Endodermal cell (in vitro differentiated cells): Measurements from ENCODE around the gene WWC2. TPM values are rescaled to one million over a fixed set of nuclear protein-coding genes. Genes with fewer than 3 reads are reported as not detected.

Source experiments
- DNase-seq: peaks from one replicate; pipeline ENCODE4 v3.0.0-alpha.2; 2017
- H3K27ac ChIP-seq: 2 replicates; pipeline ENCODE4 v1.5.1; 2013; ENCODE audit warnings: mild to moderate bottlenecking, low read depth, low read length, moderate library complexity
- H3K27me3 ChIP-seq: 2 replicates; pipeline ENCODE4 v1.6.1; 2013; ENCODE audit warnings: mild to moderate bottlenecking, low read length, moderate library complexity; ENCODE audit not compliant: insufficient read depth, control insufficient read depth, poor library complexity, severe bottlenecking
- H3K36me3 ChIP-seq: 2 replicates; pipeline ENCODE4 v1.7.0; 2013; ENCODE audit warnings: mild to moderate bottlenecking, low read length, moderate library complexity; ENCODE audit not compliant: control insufficient read depth, insufficient read depth
- H3K4me1 ChIP-seq: one replicate; pipeline ENCODE4 v1.7.0; 2013; ENCODE audit warnings: low read length; ENCODE audit not compliant: control insufficient read depth, insufficient read depth
- H3K4me3 ChIP-seq: 2 replicates; pipeline ENCODE4 v1.5.1; 2013; ENCODE audit warnings: mild to moderate bottlenecking, low read length, moderate library complexity
- H3K9ac ChIP-seq: 2 replicates; pipeline ENCODE4 v1.6.1; 2013; ENCODE audit warnings: mild to moderate bottlenecking, low read length, moderate library complexity; ENCODE audit not compliant: poor library complexity, severe bottlenecking; ENCODE audit errors: extremely low read depth
- H3K9me3 ChIP-seq: 2 replicates; pipeline ENCODE4 v1.6.1; 2013; ENCODE audit warnings: mild to moderate bottlenecking, low read length, moderate library complexity; ENCODE audit not compliant: control insufficient read depth
- H3K27ac Mint-ChIP-seq: 2 replicates; pipeline ENCODE4 v1.8.0; 2020; ENCODE audit warnings: mixed read lengths
- H3K27me3 Mint-ChIP-seq: 2 replicates; pipeline ENCODE4 v1.8.0; 2021; ENCODE audit warnings: mild to moderate bottlenecking, mixed read lengths; ENCODE audit not compliant: insufficient read depth
- H3K36me3 Mint-ChIP-seq: 2 replicates; pipeline ENCODE4 v1.8.0; 2020; ENCODE audit warnings: low read depth, mixed read lengths
- H3K4me1 Mint-ChIP-seq: 2 replicates; pipeline ENCODE4 v1.8.0; 2020; ENCODE audit warnings: mixed read lengths
- H3K4me3 Mint-ChIP-seq: 2 replicates; pipeline ENCODE4 v1.8.0; 2020; ENCODE audit warnings: mild to moderate bottlenecking, moderate library complexity, mixed read lengths
- H3K9me3 Mint-ChIP-seq: 2 replicates; pipeline ENCODE4 v1.8.0; 2020; ENCODE audit warnings: mild to moderate bottlenecking, mixed read lengths
- CTCF ChIP-seq: fragments of 200-600 bp; sonication (generic); conservative IDR thresholded peaks from 2 replicates; pipeline ENCODE4 v1.5.0; 2021; ENCODE audit warnings: antibody characterized with exemption, mild to moderate bottlenecking
- WGBS, 2 experiments: methylation state at CpG; one replicate each; pipeline versions ENCODE4 v1.1.5 to v1.1.7; 2013; ENCODE audit warnings: missing lambda C conversion rate in 2 of 2, mixed read lengths in 1 of 2; ENCODE audit not compliant: insufficient coverage in 1 of 2, insufficient read length in 1 of 2; 5-methylcytosine and 5-hydroxymethylcytosine counted together
- total RNA-seq, 2 donors: library from RNA; stranded (reverse); fragmentation: NEBNext Ultra II Directional in 1 of 2; extraction: Animal tissue kit (Norgen Biotek cat#: 25700) in 1 of 2; gene quantifications; 2 replicates in 1 of 2; 3 replicates in 1 of 2; pipeline ENCODE4 v1.2.1, GENCODE V29; 2021

WWC2 gene
- total RNA-seq, 2 donors from 2014 or later: 98.2 to 108 TPM

- peaks cover 3% of the 10 kb centered on the region for H3K27me3 Mint-ChIP-seq
- Histone ChIP-seq H3K36me3 (no peaks in the 10 kb centered on the region), H3K4me3 (no peak overlapping the region), H3K9me3 (no peaks in the 10 kb centered on the region), H3K27me3 (no peaks in the 10 kb centered on the region), H3K9ac (no peak overlapping the region), H3K27ac (no peak overlapping the region), H3K4me1 (peaks cover 8% of the 10 kb centered on the region)
- H3K36me3 Mint-ChIP-seq: no peaks in the 10 kb centered on the region
- H3K4me3 Mint-ChIP-seq: no peak overlapping the region
- 89 to 92% methylated on average over 9 of the region's 9 CpGs for WGBS, 2 experiments
- TF ChIP-seq CTCF: no peak
- DNase-seq: no peak
- H3K9me3 Mint-ChIP-seq: no peaks in the 10 kb centered on the region
- H3K4me1 Mint-ChIP-seq: peaks cover 20% of the 10 kb centered on the region
- H3K27ac Mint-ChIP-seq: no peak overlapping the region
These were observed 255.2 kb downstream of the WWC2 start for GRCh38 chr4:183354219-183354618.

- no peaks in the 10 kb centered on the region for H3K9me3 Mint-ChIP-seq
- 85 to 95% methylated on average over 4 of the region's 4 CpGs for WGBS, 2 experiments
- H3K4me1 Mint-ChIP-seq: peaks cover 21% of the 10 kb centered on the region
- no peak overlapping the region for H3K4me3 Mint-ChIP-seq
- no peak overlapping the region for H3K27ac Mint-ChIP-seq
- H3K36me3 Mint-ChIP-seq: no peaks in the 10 kb centered on the region
- Histone ChIP-seq H3K9me3 (no peaks in the 10 kb centered on the region), H3K27ac (no peak overlapping the region), H3K9ac (no peak overlapping the region), H3K27me3 (no peaks in the 10 kb centered on the region), H3K4me3 (no peak overlapping the region), H3K4me1 (peaks cover 8% of the 10 kb centered on the region), H3K36me3 (no peaks in the 10 kb centered on the region)
- DNase-seq: no peak
- no peak for TF ChIP-seq CTCF
- H3K27me3 Mint-ChIP-seq: peaks cover 1% of the 10 kb centered on the region
These were observed 256.3 kb downstream of the WWC2 start for GRCh38 chr4:183355405-183355804.

GRCh38 chr4:183356173-183356830 lies 257.2 kb downstream of the WWC2 start:
- Histone ChIP-seq H3K9ac (no peak overlapping the region), H3K36me3 (no peaks in the 10 kb centered on the region), H3K4me1 (peaks cover 8% of the 10 kb centered on the region), H3K4me3 (no peak overlapping the region), H3K9me3 (peaks cover 3% of the 10 kb centered on the region), H3K27ac (no peak overlapping the region), H3K27me3 (no peaks in the 10 kb centered on the region)
- peak; percentile 38 for DNase-seq
- H3K27ac Mint-ChIP-seq: no peak overlapping the region
- no peaks in the 10 kb centered on the region for H3K27me3 Mint-ChIP-seq
- H3K4me3 Mint-ChIP-seq: no peak overlapping the region
- no peaks in the 10 kb centered on the region for H3K9me3 Mint-ChIP-seq
- TF ChIP-seq CTCF: no peak
- no peaks in the 10 kb centered on the region for H3K36me3 Mint-ChIP-seq
- WGBS, 2 experiments: 88 to 91% methylated on average over 11 to 20 of the region's 20 CpGs
- H3K4me1 Mint-ChIP-seq: peaks cover 17% of the 10 kb centered on the region
